ENCODE data around the gene GLT8D2.
A peak's percentile ranks its signal among the peaks of the same experiment; 100 is the strongest.

Gene GLT8D2

DNA sequence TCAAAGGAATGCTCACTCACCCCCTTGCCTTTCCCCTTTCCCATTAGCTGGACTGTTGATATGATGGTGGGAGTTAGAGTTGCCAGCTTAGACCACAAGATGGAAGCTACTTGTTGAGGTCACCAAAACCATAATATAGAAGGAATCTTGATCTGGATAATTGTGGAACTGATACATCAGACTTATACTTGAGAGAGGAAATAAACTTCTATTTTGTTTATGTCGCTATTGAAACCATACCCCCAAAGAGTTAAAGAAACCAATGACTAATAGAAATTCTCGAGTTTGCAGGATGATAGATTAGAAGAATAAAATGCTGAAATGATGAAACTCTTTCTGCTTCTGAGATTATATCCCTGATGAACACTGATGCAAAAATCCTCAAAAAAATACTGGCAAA, 46.4 kb downstream of the GLT8D2 start:
- DNase-seq (ENCODE audit: extremely low read depth in 1 of 2, low read depth in 1 of 2): no peak

DNA sequence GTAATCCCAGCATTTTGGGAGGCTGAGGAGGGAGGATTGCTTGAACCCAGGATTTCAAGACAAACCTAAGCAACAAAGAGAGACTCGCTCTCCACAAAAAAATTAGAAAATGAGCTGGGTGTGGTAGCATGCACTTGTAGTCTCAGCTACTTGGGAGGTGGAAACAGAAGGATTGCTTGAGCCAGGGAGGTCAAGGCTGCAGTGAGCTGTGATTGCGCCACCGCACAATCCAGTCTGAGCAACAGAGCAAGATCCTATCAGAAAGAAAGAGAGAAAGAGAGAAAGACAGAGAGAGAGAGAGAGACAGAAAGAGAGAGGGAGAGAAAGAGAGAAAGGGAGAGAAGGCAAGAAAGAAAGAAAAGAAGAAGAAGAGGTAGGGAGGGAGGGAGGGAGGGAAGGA, 47.3 kb downstream of the GLT8D2 start:
- no peak for DNase-seq (ENCODE audit: extremely low read depth in 1 of 2, low read depth in 1 of 2)

GRCh38 chr12:104000807-104001434, 49.1 kb downstream of the GLT8D2 start:
- no peak for DNase-seq (ENCODE audit: extremely low read depth in 1 of 2, low read depth in 1 of 2)

GRCh38 chr12:103998976-103999375, 51.0 kb downstream of the GLT8D2 start:
- no peak for DNase-seq (ENCODE audit: extremely low read depth in 1 of 2, low read depth in 1 of 2)

GRCh38 chr12:103997286-103997900, 52.6 kb downstream of the GLT8D2 start:
- no peak for DNase-seq (ENCODE audit: extremely low read depth in 1 of 2, low read depth in 1 of 2)

DNA sequence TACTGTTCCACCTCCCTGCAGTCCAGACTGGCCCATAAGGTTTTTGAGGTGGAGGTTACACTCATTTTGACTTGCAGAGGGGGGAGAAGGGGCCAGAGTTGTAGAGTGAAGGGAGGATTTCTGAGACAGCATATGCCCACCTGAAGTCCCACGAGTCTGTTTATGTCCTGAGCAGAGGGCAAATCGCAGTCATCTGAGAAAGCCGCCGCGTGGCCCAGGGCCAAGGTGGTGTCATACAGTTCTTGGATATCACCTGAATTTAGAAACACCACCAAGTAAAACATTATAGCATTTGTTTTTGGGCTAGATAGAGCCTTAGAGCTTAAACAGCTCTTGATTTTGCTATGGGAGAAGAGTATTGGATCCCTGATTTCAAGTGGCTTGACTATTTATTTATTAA, 53.4 kb downstream of the GLT8D2 start:
- no peak for DNase-seq (ENCODE audit: extremely low read depth in 1 of 2, low read depth in 1 of 2)

- no peak for DNase-seq (ENCODE audit: extremely low read depth in 1 of 2, low read depth in 1 of 2)
Measured at GRCh38 chr12:103994235-103994634, 55.8 kb downstream of the GLT8D2 start.

DNA sequence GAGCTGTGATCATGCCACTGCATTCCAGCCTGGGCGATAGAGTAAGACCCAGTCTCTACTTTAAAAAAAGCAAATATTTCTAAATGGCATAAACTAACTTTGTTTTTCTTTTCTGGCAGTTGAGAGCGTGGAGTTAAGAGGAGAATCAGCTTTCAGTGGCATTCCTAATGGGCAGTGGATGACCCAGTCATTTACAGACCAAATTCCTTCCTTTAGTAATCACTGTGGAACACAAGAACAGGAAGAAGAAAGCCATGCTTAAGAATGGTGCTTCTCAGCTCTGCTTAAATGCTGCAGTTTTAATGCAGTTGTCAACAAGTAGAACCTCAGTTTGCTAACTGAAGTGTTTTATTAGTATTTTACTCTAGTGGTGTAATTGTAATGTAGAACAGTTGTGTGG, 63.2 kb downstream of the GLT8D2 start:
- no peak for DNase-seq (ENCODE audit: extremely low read depth in 1 of 2, low read depth in 1 of 2)

GRCh38 chr12:103978384-103978982, 71.5 kb downstream of the GLT8D2 start:
- DNase-seq (ENCODE audit: extremely low read depth in 1 of 2, low read depth in 1 of 2): no peak

DNA sequence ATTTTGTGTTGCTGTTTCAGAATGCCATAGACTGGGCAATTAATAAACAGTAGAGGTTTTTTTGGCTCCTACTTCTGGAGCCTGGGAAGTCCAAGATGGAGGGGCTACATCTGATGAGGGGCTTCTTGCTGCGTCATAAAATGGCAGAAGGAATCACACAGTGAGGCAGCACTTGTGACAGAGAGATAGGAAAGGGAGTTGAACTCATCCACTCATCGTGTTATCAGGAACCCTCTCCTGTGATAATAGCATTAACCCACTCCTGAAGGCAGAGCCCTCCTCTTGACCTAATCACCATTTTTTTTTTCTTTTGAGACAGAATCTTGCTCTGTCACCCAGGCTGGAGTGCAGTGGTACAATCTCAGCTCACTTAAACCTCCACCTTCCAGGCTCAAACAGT, 74.6 kb downstream of the GLT8D2 start:
- DNase-seq (ENCODE audit: extremely low read depth in 1 of 2, low read depth in 1 of 2): no peak

DNA sequence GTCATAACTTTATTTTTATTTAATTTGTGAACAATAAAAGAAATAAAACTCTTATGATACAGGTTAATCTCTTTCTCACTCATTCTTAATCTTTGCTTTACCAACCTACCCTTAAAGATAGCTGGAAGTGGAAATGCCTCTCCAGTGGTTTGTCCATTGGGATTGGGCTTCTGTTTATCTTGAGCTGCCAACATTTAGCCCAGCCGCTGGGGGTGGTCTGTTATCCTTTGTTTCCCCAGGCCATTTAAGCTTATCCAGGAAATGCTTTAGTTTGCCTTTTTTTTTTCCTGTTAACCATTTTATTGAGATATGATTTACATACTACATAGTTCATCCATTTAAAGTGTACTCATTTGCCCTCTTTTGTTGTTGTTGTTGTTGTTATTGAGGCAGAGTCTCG, 76.1 kb downstream of the GLT8D2 start:
- DNase-seq (ENCODE audit: extremely low read depth in 1 of 2, low read depth in 1 of 2): no peak

DNA sequence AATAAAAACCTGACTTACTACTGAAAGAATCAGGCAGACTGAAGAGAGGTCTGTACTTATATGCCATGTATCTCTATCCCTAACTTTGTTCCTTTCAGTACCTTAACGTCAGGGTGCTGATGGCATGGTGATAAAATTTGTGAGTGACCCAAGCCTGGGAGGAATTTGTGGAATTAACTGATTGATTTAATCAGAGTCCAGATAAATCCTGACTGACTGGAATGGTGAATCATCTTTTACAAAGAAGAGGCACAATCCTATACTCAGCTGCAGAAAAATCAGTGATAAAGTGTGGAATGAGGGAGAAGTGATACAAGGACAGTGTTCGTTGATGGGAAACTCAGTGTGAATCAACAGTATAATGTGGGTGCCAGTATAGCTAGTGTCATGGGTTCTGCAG, 80.6 kb downstream of the GLT8D2 start:
- no peak for DNase-seq (ENCODE audit: extremely low read depth in 1 of 2, low read depth in 1 of 2)

DNA sequence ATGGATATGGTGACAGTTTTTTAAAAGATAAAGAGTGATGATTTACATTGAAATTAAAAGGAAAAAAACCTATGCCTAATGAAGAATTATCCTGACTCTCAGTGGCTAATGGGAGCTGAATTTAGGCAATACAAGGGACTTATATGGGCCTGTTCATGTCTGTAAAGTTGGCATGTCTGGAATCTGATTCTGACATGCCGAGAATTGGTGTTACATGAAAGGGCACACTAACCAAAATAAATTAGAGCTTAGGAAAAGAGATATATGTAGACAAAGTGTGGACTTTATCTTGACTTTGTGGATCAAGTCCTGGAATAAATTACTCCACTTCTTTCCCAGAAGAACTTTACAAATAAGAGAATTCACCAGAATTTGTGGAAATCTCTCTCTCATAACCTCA, 83.3 kb downstream of the GLT8D2 start:
- no peak for DNase-seq (ENCODE audit: extremely low read depth in 1 of 2, low read depth in 1 of 2)

DNA sequence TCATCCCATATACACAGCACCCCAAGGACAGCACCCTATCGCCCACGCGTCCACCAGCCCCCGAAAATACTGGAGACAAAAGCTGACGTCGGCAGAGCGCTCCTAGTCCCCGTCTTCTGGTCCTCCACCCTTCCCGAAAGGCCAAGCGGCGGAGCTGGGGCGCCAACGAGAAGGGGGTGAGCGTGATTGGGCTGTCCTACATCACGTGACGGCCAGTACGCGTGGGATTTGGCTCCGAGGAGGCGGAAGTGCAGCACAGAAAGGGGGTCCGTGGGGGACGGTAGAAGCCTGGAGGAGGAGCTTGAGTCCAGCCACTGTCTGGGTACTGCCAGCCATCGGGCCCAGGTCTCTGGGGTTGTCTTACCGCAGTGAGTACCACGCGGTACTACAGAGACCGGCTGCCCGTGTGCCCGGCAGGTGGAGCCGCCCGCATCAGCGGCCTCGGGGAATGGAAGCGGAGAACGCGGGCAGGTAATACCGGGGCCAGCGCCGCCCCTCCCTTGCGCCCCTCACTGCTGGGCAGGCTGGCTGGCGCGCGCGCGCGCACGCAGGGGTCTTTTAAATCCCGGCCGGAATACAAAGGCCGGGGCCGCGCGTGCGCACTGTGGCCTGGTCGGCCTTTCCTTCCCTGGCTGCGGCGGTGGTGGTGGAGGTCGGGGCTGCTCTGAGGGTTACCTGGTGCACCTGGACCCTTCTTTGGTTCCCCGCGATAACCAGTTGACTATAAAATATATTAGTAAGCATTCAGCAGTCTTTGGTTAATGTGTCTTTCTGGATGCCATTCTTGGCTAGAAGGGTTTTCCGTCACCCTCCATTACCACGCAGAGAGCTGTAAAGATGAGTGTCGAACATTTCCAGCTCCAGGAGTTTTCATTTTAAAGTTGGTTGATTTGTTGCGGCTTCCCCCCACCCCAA, 84.1 kb downstream of the GLT8D2 start, which contains the start of gene TDG:
Gene TDG (plus strand): TSS at position 283 of the 915 bp plus-strand sequence. CDS start 166 bp downstream, at position 449.
- peak; percentile 91 to 92 for DNase-seq (ENCODE audit: extremely low read depth in 1 of 2, low read depth in 1 of 2)

GRCh38 chr12:103965255-103965589, 84.8 kb downstream of the GLT8D2 start:
- DNase-seq (ENCODE audit: extremely low read depth in 1 of 2, low read depth in 1 of 2): no peak

- DNase-seq (ENCODE audit: extremely low read depth in 1 of 2, low read depth in 1 of 2): no peak
Measured at GRCh38 chr12:103964805-103965204, 85.2 kb downstream of the GLT8D2 start.

GRCh38 chr12:103962493-103962892, 87.5 kb downstream of the GLT8D2 start:
- DNase-seq (ENCODE audit: extremely low read depth in 1 of 2, low read depth in 1 of 2): no peak

- DNase-seq (ENCODE audit: extremely low read depth in 1 of 2, low read depth in 1 of 2): no peak
Measured at GRCh38 chr12:103960616-103961227, 89.3 kb downstream of the GLT8D2 start.

- DNase-seq (ENCODE audit: extremely low read depth in 1 of 2, low read depth in 1 of 2): no peak
Measured at GRCh38 chr12:103958621-103959020, 91.4 kb downstream of the GLT8D2 start.

DNA sequence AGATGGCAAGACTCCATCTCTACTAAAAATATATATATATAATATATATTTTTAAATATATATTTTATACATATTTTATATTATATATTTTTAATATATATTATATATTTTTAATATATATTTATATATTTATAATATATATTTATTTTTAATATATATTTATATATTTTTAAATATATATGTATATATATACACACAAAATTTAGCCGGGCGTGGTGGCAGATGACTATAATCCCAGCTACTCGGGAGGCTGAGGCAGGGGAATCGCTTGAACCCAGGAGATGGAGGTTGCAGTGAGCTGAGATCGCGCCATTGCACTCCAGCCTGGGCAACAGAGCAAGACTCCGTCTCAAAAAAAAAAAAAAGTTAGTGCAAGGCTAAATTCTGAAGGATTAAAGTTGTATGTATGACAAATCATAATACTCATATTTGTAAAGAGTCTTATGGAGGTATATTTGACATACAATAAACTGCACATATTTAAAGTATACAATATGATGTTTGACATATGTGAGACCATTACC, 92.1 kb downstream of the GLT8D2 start:
- DNase-seq (ENCODE audit: extremely low read depth in 1 of 2, low read depth in 1 of 2): no peak

DNA sequence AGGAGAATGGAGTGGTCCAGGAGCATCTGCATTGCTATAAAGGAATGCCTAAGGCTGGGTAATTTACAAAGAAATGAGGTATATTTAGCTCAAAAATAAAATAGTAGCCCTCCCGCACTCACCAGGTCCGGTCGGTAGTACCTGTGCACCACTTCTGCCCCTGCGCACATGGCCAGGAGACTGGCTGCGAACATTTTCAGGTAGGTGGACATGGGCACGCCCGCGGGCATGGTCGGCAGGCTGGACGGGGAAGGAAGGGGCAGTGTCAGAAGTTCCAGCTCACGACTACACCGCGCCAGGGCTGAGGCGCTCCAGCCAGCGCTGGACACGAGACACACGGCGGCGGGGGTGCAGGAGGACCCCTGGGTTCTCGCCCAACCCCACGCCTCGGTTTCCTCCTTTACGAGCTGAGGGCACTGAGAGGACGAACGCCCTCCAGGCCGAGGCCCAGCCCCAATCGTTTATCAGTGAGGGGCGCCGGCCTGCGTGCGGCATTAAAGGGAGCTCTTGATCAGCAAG, 93.4 kb downstream of the GLT8D2 start:
- peak in 1 of 2 donors; percentile 12 for DNase-seq (ENCODE audit: extremely low read depth in 1 of 2, low read depth in 1 of 2)
